Measurements from ENCODE around the gene NFATC2.

DNA sequence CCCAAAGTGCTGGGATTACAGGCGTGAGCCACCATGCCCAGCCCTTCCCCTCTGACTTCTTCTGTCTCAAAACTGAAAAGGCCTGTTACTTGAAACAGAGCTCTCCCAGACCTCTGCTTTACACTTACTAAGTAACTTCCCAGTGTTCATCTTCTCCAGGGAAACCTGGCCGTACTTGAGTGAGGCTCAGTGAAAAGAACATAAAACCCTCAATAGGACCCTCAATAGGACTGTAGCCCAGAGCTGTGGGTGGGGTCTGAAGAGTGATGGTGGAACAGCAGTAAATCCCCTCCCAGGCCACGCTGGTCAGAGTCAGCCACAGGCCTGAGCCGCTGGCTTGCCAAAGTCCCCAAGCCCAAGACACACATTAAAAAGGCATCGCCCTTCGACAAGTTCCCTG lies 145.4 kb downstream of the NFATC2 start:
- TF ChIP-seq, protein P1, sequence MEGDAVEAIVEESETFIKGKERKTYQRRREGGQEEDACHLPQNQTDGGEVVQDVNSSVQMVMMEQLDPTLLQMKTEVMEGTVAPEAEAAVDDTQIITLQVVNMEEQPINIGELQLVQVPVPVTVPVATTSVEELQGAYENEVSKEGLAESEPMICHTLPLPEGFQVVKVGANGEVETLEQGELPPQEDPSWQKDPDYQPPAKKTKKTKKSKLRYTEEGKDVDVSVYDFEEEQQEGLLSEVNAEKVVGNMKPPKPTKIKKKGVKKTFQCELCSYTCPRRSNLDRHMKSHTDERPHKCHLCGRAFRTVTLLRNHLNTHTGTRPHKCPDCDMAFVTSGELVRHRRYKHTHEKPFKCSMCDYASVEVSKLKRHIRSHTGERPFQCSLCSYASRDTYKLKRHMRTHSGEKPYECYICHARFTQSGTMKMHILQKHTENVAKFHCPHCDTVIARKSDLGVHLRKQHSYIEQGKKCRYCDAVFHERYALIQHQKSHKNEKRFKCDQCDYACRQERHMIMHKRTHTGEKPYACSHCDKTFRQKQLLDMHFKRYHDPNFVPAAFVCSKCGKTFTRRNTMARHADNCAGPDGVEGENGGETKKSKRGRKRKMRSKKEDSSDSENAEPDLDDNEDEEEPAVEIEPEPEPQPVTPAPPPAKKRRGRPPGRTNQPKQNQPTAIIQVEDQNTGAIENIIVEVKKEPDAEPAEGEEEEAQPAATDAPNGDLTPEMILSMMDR (IDR thresholded peaks at IDR 0.05; ENCODE audit: insufficient read depth, low read length) = no peak
- TF ChIP-seq, protein P2, sequence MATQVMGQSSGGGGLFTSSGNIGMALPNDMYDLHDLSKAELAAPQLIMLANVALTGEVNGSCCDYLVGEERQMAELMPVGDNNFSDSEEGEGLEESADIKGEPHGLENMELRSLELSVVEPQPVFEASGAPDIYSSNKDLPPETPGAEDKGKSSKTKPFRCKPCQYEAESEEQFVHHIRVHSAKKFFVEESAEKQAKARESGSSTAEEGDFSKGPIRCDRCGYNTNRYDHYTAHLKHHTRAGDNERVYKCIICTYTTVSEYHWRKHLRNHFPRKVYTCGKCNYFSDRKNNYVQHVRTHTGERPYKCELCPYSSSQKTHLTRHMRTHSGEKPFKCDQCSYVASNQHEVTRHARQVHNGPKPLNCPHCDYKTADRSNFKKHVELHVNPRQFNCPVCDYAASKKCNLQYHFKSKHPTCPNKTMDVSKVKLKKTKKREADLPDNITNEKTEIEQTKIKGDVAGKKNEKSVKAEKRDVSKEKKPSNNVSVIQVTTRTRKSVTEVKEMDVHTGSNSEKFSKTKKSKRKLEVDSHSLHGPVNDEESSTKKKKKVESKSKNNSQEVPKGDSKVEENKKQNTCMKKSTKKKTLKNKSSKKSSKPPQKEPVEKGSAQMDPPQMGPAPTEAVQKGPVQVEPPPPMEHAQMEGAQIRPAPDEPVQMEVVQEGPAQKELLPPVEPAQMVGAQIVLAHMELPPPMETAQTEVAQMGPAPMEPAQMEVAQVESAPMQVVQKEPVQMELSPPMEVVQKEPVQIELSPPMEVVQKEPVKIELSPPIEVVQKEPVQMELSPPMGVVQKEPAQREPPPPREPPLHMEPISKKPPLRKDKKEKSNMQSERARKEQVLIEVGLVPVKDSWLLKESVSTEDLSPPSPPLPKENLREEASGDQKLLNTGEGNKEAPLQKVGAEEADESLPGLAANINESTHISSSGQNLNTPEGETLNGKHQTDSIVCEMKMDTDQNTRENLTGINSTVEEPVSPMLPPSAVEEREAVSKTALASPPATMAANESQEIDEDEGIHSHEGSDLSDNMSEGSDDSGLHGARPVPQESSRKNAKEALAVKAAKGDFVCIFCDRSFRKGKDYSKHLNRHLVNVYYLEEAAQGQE (IDR thresholded peaks at IDR 0.05; ENCODE audit: insufficient replicate concordance, low read depth) = no peak
- TF ChIP-seq GABPA (IDR thresholded peaks at IDR 0.05; ENCODE audit: low read depth) (no peak), POLR2AphosphoS5 (IDR thresholded peaks at IDR 0.05; ENCODE audit: low read depth) (no peak), SPI1 (IDR thresholded peaks at IDR 0.05; ENCODE audit: borderline replicate concordance, low read depth) (no peak)

Measured in HL-60 (cell line).